GM21360 (cell line): ENCODE data around the gene ACTR1A.
A peak's percentile ranks its signal among the peaks of the same experiment; 100 is the strongest.
"Not testable (repeated sequence)": the region's sequence is repeated elsewhere in the genome, so short reads cannot be mapped to it uniquely, and the experiment has no call there.

Source experiments
- ATAC-seq: cut with Tn5 transposase; IDR thresholded peaks from one replicate; pipeline ENCODE4 v1.9.1; 2021; ENCODE audit warnings: mild to moderate bottlenecking, moderate library complexity; ENCODE audit not compliant: unreplicated experiment

The ACTR1A gene

DNA sequence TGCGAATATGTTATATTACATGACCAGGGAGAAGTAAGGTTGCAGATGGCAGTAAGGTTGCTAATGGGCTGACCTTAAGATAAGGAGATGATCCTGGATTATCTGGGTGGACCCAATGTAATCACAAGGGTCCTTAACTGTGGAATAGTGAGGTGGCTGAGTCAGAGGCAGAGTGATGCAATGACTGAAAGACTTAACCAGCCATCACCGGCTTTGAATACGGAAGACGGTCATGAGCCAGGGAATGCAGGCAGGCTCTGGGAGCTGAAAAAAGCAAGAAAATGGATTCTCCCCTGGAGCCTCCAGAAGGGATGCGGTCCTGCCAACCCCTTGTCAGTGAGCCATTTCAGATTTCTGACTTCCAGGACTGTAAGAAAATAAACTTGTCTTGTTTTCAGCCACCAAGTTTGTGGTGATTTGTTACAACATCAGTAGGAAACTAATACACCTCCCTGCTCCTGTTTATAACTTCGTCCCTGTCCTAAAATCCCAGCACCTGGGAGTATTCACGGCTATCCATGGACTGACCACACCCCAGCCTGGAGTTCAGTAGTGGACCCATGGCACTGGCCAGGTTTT is 46.5 kb downstream of the ACTR1A start:
- no peak for ATAC-seq

DNA sequence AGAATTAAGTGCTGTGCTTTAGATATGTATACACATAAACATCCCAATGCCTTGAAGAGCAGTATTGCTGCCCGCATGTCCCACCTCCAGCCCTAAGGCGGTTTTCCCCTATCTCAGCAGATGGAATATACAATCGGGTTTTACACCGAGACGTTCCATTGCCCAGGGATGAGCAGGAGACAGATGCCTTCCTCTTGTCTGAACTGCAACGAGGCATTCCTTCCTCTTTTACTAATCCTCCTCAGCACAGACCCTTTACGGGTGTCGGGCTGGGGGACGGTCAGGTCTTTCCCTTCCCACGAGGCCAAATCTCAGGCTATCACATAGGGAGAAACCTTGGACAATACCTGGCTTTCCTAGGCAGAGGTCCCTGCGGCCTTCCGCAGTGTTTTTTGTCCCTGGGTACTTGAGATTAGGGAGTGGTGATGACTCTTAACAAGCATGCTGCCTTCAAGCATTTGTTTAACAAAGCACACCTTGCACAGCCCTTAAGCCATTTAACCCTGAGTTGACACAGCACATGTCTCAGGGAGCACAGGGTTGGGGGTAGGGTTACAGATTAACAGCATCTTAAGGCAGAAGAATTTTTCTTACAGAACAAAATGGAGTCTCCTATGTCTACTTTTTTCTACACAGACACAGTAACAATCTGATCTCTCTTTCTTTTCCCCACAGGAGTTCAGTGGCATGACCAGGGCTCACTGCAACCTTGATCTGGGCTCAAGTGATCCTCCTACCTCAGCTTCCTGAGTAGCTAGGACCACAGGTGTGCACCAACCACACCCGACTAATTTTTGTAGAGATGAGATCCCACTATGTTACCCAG is 47.6 kb downstream of the ACTR1A start:
- not testable (repeated sequence) for ATAC-seq

DNA sequence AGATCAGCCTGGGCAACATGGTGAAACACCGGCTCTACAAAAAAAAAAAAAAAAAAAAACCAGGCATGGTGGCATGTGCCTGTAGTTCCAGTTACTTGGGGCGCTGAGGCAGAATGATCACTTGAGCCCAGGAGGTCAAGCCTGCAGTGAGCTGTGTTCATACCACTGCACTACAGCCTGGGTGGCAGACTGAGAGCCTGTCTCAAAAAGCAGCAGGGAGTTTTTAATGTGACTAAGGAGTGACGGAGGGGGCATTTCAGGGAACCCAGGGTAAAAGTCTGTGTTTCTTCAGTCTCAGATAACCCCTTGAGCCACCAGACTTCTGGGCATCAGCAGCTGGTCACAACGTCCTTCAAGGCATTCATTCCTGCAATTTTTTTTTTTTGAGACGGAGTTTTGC is 49.0 kb downstream of the ACTR1A start:
- ATAC-seq: no peak

GRCh38 chr10:102452672-102453340 is 49.7 kb downstream of the ACTR1A start:
- ATAC-seq: no peak

GRCh38 chr10:102451105-102451969 is 51.2 kb downstream of the ACTR1A start, which contains the start of gene C10orf95:
C10orf95 (minus strand) TSS chr10:102451543; CDS start chr10:102451093, 450 bp downstream.
- no peak for ATAC-seq

GRCh38 chr10:102450374-102451104 is 52.0 kb downstream of the ACTR1A start:
- peak; percentile 65 for ATAC-seq

DNA sequence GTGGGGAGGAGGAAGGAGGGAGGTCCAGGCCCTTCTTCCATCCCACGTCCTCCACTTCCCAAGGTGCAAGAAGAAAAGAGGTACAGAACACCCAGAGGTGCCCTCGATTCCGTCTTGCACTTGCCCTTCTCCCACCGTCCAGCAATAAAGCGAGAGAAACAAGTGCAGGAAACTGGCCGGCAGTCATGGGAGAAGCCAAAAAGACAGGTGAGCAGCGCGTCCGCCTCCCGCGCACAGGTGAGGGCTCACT is 52.5 kb downstream of the ACTR1A start:
- no peak for ATAC-seq

DNA sequence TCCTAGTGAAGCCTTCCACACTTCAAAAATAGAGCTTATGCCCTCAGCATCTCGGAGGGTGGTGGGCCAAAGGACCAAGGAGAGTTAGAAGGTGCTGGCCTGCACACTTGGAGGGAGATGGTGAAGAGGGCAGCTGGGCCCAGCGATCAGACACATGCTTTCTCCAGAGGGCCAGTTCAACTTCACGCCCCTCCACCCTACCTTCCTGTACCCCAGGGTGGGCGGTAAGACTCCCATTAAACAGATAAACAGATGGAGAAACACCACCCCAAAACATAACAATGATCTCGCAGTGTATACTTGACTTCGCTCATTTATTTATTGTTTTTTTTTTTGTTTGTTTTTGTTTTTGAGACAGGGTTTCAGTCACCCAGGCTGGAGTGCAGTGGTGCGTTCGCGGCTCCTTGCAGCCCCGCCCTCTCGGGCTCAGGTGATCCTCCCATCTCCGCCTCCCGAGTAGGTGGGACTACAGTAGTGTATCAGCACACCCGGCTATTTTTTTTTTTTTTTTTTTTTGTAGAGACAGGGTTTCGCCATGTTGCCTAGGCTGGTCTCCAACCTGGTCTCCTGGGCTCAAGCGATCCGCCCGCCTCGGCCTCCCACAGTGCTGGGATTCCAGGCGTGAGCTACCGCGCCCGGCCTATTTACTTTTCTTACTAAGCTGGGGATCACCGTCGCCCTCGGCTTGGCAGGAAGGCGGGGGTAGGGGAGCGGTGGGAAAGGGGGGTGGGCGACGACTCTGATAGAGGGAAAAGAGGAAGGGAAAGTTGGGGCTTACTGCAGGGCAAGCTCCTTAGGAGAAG is 53.0 kb downstream of the ACTR1A start:
- peak; percentile 49 for ATAC-seq

- no peak for ATAC-seq
Measured at GRCh38 chr10:102444851-102445250, 57.7 kb downstream of the ACTR1A start.

DNA sequence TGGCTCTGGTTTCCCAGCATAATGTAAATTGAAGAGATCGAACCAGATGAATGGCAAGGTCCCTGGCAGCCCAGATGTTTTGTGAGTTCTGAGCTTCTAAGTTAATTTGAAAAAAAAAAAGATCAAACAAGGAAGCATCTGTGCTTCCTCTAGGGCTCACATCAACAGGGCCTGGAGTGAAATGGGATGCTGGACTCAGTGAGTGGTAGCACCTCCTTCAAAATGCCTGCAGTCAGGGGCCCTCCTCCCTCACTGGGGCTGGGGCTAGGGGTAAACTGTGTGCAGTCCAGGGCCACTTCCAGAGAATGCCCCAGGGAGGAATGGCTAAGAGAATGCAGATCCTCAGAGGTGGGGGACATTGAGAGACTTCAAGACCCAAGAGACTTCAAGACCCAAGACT is 64.1 kb downstream of the ACTR1A start:
- no peak for ATAC-seq

DNA sequence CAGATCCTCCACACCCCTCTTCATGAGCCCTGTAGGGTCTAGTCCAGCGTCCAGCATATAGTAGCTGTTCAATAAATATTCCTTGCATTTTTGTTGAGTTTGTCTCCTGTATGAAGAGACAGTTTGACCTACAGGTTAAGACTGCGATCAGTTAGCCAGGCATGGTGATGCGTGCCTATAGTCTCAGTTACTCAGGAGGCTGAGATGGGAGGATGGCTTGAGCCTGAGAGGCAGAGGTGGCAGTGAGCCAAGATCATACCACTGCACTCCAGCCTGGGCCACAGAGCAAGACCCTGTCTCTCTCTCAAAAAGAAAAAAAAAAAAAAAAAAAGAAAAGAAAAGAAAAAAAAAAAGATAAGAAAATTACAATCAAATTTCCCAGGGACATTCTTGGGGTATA is 65.0 kb downstream of the ACTR1A start:
- no peak for ATAC-seq

- no peak for ATAC-seq
Measured at GRCh38 chr10:102436312-102436711, 66.2 kb downstream of the ACTR1A start.

DNA sequence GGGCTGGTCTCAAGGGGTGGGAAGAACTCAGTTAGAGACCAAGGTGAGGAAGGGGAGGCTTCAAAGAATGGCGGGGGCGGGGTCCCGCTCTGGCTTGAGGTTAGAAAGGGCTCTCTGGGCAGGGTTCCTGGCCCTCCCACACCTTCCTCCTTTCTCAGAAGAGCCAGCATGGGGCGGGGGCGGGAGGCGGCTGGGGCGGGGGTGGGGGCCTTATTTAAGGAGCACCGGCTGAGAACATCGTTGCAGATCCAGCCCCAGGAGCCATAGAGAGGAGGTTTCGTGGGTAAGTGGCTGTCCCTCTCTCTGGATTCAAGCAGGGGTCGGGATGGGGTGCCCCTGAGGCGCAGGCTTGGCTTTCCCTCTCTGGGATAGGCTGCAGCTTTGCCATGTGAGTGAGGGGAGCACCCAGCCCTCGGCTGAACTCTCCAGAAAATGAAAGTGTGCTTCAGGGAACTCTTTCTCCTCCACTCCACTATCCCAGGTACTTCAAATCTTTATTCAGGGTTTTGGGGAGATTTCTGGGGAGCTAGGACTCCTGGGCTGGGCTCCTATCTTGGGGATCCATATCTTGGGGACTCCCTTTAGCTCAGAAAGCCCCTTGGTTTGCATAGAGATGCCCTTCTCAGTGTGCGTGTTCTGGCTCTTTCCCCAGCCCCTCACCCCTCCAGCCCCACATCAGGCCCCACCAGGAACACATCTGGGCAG is 66.8 kb downstream of the ACTR1A start:
- ATAC-seq: no peak

DNA sequence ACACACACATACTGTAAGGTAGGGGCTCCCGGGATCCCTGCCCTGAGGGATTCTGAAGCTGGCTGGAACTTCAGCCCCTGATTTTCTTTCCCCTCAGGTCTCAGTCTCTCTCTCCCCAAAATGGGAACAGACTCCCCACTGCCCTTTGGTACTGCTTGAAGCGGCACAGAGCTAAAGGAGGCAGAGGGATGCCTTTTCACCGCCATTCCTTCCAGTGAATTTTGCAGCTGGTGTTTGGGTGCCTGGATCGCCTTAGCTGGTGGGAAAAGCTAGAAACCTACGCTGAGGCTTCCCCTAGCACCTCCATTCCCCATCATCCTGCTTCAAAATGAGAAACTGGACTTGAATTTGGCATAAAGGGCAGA is 67.4 kb downstream of the ACTR1A start:
- ATAC-seq: no peak

GRCh38 chr10:102434394-102435132 is 67.9 kb downstream of the ACTR1A start:
- no peak for ATAC-seq

DNA sequence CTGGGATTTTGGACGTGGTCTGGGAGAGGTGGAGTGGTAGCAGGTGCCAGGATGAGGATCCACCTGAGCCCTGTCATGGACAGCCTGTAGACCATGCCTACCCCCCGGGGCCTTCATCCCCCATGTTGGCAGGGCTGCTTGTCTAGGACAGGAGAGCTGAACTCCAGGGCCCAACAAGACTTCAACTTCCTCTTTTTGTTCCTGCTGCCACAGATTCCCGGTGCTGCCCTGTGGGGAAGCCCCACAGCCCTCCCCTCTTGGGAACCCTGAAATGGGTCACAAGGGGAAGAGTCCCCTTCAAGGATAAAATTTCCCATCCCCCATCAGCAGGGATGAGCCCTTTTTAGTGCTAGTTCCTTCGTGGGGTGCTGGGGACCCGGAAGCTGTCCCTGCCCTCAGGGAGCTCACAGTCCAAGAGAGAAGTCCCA is 68.9 kb downstream of the ACTR1A start:
- no peak for ATAC-seq

- peak; percentile 80 for ATAC-seq
Measured at GRCh38 chr10:102432162-102432950, 70.2 kb downstream of the ACTR1A start, which contains the start of gene CUEDC2. CUEDC2 (minus strand) TSS chr10:102432574; CDS start chr10:102425188, 7,386 bp downstream.
